Prostate gland (tissue), 2 donors: Measurements from ENCODE around the gene FKBP7.

ENCODE experiments used
- POLR2A ChIP-seq: fragments of 450-650 bp; IDR thresholded peaks from one replicate; pipeline ENCODE4 v1.6.1; 2016; ENCODE audit warnings: antibody characterized with exemption, mild to moderate bottlenecking
- POLR2AphosphoS5 ChIP-seq: sonication (generic); formaldehyde crosslinking; IDR thresholded peaks from one replicate; pipeline ENCODE4 v1.6.1; 2017; ENCODE audit warnings: antibody characterized with exemption
- TF ChIP-seq, protein P1 (sequence below), 4 experiments: fragments of 200-600 bp in 2 of 4; fragments of 450-650 bp in 2 of 4; sonication (generic) in 2 of 4; IDR thresholded peaks; 1 replicate in 3 of 4; 2 replicates in 1 of 4; pipeline ENCODE4 v1.5.1; 2016 to 2019; ENCODE audit warnings: antibody characterized with exemption in 4 of 4, mild to moderate bottlenecking in 2 of 4, moderate library complexity in 2 of 4

DNA sequence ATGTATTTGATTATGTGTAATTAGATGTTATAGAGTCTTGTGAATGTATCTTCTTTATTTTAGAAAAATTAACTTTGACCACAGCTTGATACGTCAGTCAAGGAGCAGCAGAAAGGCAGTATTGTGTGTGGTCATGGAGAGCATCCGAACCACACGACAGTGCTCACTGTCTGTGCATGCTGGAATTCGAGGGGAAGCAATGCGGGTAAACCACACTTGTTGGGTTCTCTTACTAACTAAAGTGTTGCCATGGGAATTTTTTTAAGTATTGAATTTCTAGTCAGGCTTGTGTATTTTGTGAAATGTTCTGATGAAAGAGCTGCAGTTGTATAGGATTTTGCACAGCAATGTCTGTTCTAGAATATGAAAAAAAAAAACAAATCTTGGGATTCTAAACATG is 22.5 kb downstream of the FKBP7 start:
- TF ChIP-seq POLR2A = no peak
- TF ChIP-seq, protein P1, sequence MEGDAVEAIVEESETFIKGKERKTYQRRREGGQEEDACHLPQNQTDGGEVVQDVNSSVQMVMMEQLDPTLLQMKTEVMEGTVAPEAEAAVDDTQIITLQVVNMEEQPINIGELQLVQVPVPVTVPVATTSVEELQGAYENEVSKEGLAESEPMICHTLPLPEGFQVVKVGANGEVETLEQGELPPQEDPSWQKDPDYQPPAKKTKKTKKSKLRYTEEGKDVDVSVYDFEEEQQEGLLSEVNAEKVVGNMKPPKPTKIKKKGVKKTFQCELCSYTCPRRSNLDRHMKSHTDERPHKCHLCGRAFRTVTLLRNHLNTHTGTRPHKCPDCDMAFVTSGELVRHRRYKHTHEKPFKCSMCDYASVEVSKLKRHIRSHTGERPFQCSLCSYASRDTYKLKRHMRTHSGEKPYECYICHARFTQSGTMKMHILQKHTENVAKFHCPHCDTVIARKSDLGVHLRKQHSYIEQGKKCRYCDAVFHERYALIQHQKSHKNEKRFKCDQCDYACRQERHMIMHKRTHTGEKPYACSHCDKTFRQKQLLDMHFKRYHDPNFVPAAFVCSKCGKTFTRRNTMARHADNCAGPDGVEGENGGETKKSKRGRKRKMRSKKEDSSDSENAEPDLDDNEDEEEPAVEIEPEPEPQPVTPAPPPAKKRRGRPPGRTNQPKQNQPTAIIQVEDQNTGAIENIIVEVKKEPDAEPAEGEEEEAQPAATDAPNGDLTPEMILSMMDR (IDR thresholded peaks at IDR 0.05) = no peak
- no peak for TF ChIP-seq POLR2AphosphoS5
